CD4-positive, alpha-beta T cell (primary cell): Measurements from ENCODE around the gene TGDS. TPM values are rescaled to one million over a fixed set of nuclear protein-coding genes. Genes with fewer than 3 reads are reported as not detected.

Source experiments
- ATAC-seq: fragments of 200-7000 bp; cut with Tn5 transposase; one replicate; pipeline ENCODE4 v1.10.0; 2022; ENCODE audit warnings: mild to moderate bottlenecking; ENCODE audit not compliant: poor library complexity
- CTCF ChIA-PET: fragments of 350-600 bp; sonication (Branson Sonifier 250); formaldehyde crosslinking; loops from one replicate; lab custom pipeline; 2021; ENCODE audit warnings: antibody characterized with exemption, inconsistent platforms; lab: Charles Lee
- POLR2A ChIA-PET: fragments of 350-600 bp; sonication (Branson Sonifier 250); formaldehyde crosslinking; loops from one replicate; lab custom pipeline; 2021; ENCODE audit warnings: antibody characterized with exemption, inconsistent platforms; lab: Charles Lee
- DNase-seq, 14 experiments: peaks; one replicate each; pipeline ENCODE4 v3.0.0-alpha.2; 2013 to 2020; ENCODE audit warnings: mixed read lengths in 2 of 14
- H3K27ac ChIP-seq, 2 donors: one replicate each; pipeline versions ENCODE4 v1.5.1 to v1.7.0; 2013; ENCODE audit warnings: low read length in 2 of 2, low read depth in 1 of 2, mild to moderate bottlenecking in 1 of 2
- H3K27me3 ChIP-seq, 2 experiments: 1 replicate in 1 of 2; 2 replicates in 1 of 2; pipeline versions ENCODE4 v1.6.1 to v1.7.0; 2013; ENCODE audit warnings: low read length in 2 of 2, control low read depth in 1 of 2, mild to moderate bottlenecking in 1 of 2, moderate library complexity in 1 of 2; ENCODE audit not compliant: insufficient read depth in 2 of 2, control insufficient read depth in 1 of 2
- H3K36me3 ChIP-seq: one replicate; pipeline ENCODE4 v1.6.1; 2013; ENCODE audit warnings: low read length, control low read depth; ENCODE audit not compliant: insufficient read depth
- H3K4me1 ChIP-seq: one replicate; pipeline ENCODE4 v1.6.1; 2013; ENCODE audit warnings: low read length, control low read depth; ENCODE audit not compliant: insufficient read depth
- H3K4me3 ChIP-seq: one replicate; pipeline ENCODE4 v1.5.1; 2013; ENCODE audit warnings: mild to moderate bottlenecking, low read length, moderate library complexity
- H3K9me3 ChIP-seq, 2 experiments: 1 replicate in 1 of 2; 2 replicates in 1 of 2; pipeline versions ENCODE4 v1.6.1 to v1.7.0; 2013; ENCODE audit warnings: low read length in 2 of 2, mild to moderate bottlenecking in 2 of 2, control low read depth in 1 of 2, moderate library complexity in 1 of 2; ENCODE audit not compliant: control insufficient read depth in 1 of 2, insufficient read depth in 1 of 2
- H3K27ac Mint-ChIP-seq: one replicate; pipeline ENCODE4 v1.8.0; 2020; ENCODE audit warnings: mixed read lengths
- H3K27me3 Mint-ChIP-seq: one replicate; pipeline ENCODE4 v1.8.0; 2021; ENCODE audit warnings: mixed read lengths
- H3K36me3 Mint-ChIP-seq: one replicate; pipeline ENCODE4 v1.8.0; 2021; ENCODE audit warnings: low read depth, mixed read lengths
- H3K4me1 Mint-ChIP-seq: one replicate; pipeline ENCODE4 v1.8.0; 2021; ENCODE audit warnings: low read depth, mixed read lengths
- H3K4me3 Mint-ChIP-seq: one replicate; pipeline ENCODE4 v1.8.0; 2020; ENCODE audit warnings: mild to moderate bottlenecking, mixed read lengths
- H3K9me3 Mint-ChIP-seq: one replicate; pipeline ENCODE4 v1.8.0; 2020; ENCODE audit warnings: mixed read lengths
- CTCF ChIP-seq: fragments of 200-600 bp; IDR thresholded peaks from one replicate; pipeline ENCODE4 v1.8.0; 2022; ENCODE audit warnings: antibody characterized with exemption, mild to moderate bottlenecking
- intact Hi-C, 2 experiments: fragments of 100-400 bp; cut with DNase I in 1 of 2; cut with micrococcal nuclease in 1 of 2; formaldehyde crosslinking; loops; one replicate each; pipeline versions ENCODE4 v1.15.1 to v1.9.0; 2023 to 2025; cut with DNase I, micrococcal nuclease
- total RNA-seq, 174 experiments: library from RNA in 2 of 174; stranded (reverse) in 2 of 174; gene quantifications; one replicate each; pipeline ENCODE4 v1.2.3 and lab custom pipeline; 2021 to 2026

TGDS gene
- total RNA-seq, 2 experiments from 2014 or later: 4.1 to 4.6 TPM

- peaks cover 23% of the 10 kb centered on the region for H3K4me1 Mint-ChIP-seq
- H3K27ac Mint-ChIP-seq: no peak overlapping the region
- TF ChIP-seq CTCF: no peak
- POLR2A ChIA-PET: no interaction called here
- H3K4me1 ChIP-seq: no peaks in the 10 kb centered on the region
- H3K27me3 ChIP-seq: no peaks in the 10 kb centered on the region
- no peaks in the 10 kb centered on the region for H3K27me3 Mint-ChIP-seq
- H3K36me3 Mint-ChIP-seq: peaks cover 50% of the 10 kb centered on the region
- ATAC-seq (no peak), DNase-seq (no peak)
- no peak overlapping the region for H3K4me3 Mint-ChIP-seq
- no peaks in the 10 kb centered on the region for H3K9me3 ChIP-seq
- no peak overlapping the region for H3K4me3 ChIP-seq
- no peak overlapping the region for H3K27ac ChIP-seq
- CTCF ChIA-PET: no interaction called here
- peaks cover 20% of the 10 kb centered on the region for H3K36me3 ChIP-seq
- no peaks in the 10 kb centered on the region for H3K9me3 Mint-ChIP-seq
- intact Hi-C loops: no loop called here
Observed at GRCh38 chr13:94612050-94612449, 16.1 kb upstream of the TGDS start.

GRCh38 chr13:94610475-94610874 lies 14.5 kb upstream of the TGDS start:
- no peak for TF ChIP-seq CTCF

GRCh38 chr13:94609196-94609595 lies 13.2 kb upstream of the TGDS start:
- POLR2A ChIA-PET: interaction anchor here (1.8 kb wide), 1 partner anchor 9 kb away, joined by 5 read pairs; no protein-coding TSS in a partner anchor
- intact Hi-C loops: loop anchor here in 1 of 2 experiments (10.0 kb wide), 2 partner anchors 284 to 576 kb away; no protein-coding TSS in a partner anchor
- no peak for TF ChIP-seq CTCF

More at GRCh38 chr13:94610475-94610874, 14.5 kb upstream of the TGDS start:
- Histone ChIP-seq H3K36me3 (peaks cover 25% of the 10 kb centered on the region), H3K4me3 (no peak overlapping the region), H3K9me3 (no peaks in the 10 kb centered on the region), H3K27ac (no peak overlapping the region), H3K4me1 (no peaks in the 10 kb centered on the region), H3K27me3 (no peaks in the 10 kb centered on the region)
- Mint-ChIP-seq H3K27me3 (no peaks in the 10 kb centered on the region), H3K36me3 (peaks cover 61% of the 10 kb centered on the region), H3K4me1 (peaks cover 21% of the 10 kb centered on the region), H3K4me3 (no peak overlapping the region), H3K27ac (no peak overlapping the region), H3K9me3 (no peaks in the 10 kb centered on the region)
- intact Hi-C loops: no loop called here
- no peak for ATAC-seq
- DNase-seq: no peak
- CTCF ChIA-PET: no interaction called here
- POLR2A ChIA-PET: interaction anchor here (0.6 kb wide), 1 partner anchor 9 kb away, joined by 3 read pairs; the partner anchor contains the start of gene GPR180

More at GRCh38 chr13:94609196-94609595, 13.2 kb upstream of the TGDS start:
- ATAC-seq (no peak), DNase-seq (no peak)
- Histone ChIP-seq H3K9me3 (no peaks in the 10 kb centered on the region), H3K4me1 (peaks cover 5% of the 10 kb centered on the region), H3K36me3 (peaks cover 19% of the 10 kb centered on the region), H3K4me3 (no peak overlapping the region), H3K27ac (no peak overlapping the region), H3K27me3 (no peaks in the 10 kb centered on the region)
- CTCF ChIA-PET: interaction anchor here (1.6 kb wide), 1 partner anchor 9 kb away, joined by 9 read pairs; no protein-coding TSS in a partner anchor
- no peak overlapping the region for H3K27ac Mint-ChIP-seq
- H3K36me3 Mint-ChIP-seq: peaks cover 54% of the 10 kb centered on the region
- H3K9me3 Mint-ChIP-seq: no peaks in the 10 kb centered on the region
- H3K27me3 Mint-ChIP-seq: no peaks in the 10 kb centered on the region
- peaks cover 21% of the 10 kb centered on the region for H3K4me1 Mint-ChIP-seq
- H3K4me3 Mint-ChIP-seq: no peak overlapping the region
